ENCODE data around the gene ERF. TPM values are rescaled to one million over a fixed set of nuclear protein-coding genes. Genes with fewer than 3 reads are reported as not detected.
"Not testable (repeated sequence)": the region's sequence is repeated elsewhere in the genome, so short reads cannot be mapped to it uniquely, and the experiment has no call there.

The ERF gene
- total RNA-seq, 1 donor from 2014 or later, result 23.2 TPM

- no peak for DNase-seq (ENCODE audit: low read depth)
Observed at GRCh38 chr19:42275517-42275916, 20.6 kb upstream of the ERF start.

DNA sequence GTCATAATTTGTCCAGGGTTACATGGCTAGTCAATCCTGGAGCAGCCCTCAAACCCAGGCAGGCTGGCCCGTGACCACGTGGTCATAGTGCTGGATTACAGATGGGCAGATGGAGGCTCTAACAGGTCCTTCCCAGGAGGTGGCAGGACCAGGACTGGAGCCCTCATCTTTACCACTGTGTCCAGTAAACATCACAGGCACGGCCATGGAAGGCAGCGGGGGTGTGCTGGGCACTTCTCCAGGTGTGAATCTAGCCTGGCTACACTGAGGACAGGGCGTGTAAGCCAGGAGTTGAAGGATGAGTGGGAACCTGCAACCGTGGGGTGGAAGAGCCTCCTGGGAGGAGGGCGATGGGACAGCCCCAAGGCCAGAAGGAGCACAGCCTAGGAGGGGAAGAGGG lies 20.2 kb upstream of the ERF start:
- no peak for DNase-seq (ENCODE audit: low read depth)

DNA sequence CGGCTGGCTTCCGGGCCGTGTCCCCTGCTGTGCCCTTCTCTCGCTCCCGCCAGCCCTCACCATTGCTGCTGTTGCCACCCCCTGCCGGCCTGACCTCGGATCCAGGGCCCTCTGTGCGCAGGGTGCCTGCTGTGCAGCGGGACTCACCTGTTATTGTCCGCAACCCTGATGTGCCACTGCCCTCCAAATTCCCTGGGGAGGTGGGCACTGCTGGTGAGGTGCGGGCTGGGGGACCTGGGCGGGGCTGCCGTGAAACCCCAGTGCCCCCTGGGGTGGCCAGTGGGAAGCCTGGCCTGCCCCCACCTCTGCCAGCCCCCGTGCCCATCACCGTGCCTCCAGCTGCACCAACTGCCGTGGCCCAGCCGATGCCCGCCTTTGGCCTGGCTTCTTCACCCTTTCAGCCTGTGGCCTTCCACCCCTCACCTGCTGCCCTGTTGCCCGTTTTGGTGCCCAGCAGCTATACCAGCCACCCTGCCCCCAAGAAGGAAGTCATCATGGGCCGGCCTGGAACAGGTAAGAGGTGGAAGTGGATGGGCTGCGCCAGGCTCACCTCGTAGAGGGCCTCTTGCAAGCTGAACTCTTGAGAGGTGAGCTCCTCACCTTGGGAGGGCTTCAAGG lies 19.2 kb upstream of the ERF start:
- no peak for DNase-seq (ENCODE audit: low read depth)

- no peak for DNase-seq (ENCODE audit: low read depth)
Observed at GRCh38 chr19:42273407-42274064, 18.6 kb upstream of the ERF start.

- no peak for DNase-seq (ENCODE audit: low read depth)
Observed at GRCh38 chr19:42272989-42273406, 18.1 kb upstream of the ERF start.

DNA sequence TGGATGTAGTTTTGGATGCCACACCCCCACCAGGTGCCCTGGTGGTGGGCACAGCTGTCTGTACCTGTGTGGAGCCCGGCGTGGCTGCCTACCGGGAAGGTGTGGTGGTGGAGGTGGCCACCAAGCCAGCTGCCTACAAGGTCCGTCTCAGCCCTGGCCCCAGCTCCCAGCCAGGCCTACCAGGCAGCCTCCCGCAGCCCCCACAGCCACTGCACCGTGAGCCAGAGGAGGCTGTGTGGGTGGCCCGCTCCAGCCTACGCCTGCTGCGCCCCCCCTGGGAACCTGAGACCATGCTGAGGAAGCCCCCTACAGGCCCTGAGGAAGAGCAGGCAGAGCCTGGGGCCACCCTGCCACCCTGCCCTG lies 17.6 kb upstream of the ERF start:
- no peak for DNase-seq (ENCODE audit: low read depth)

DNA sequence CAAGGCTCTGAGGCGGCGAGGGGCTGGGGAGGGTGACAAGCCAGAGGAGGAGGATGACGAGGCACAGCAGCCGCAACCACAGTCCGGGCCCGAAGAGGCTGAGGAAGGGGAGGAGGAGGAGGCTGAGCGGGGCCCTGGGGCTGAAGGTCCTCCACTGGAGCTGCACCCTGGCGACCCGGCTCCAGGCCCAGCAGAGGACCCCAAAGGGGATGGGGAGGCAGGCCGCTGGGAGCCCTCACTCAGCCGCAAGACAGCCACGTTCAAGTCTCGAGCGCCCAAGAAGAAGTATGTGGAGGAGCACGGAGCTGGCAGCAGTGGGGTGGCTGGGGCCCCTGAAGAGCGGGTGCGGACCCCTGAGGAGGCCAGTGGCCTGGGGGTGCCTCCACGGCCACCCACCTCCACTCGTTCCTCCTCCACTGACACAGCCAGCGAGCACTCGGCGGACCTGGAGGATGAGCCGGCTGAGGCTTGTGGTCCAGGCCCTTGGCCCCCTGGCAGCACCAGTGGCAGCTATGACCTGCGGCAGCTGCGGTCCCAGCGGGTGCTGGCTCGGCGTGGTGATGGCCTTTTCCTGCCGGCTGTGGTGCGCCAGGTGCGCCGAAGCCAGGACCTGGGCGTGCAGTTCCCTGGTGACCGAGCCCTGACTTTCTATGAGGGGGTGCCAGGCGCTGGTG lies 17.1 kb upstream of the ERF start:
- no peak for DNase-seq (ENCODE audit: low read depth)

GRCh38 chr19:42271045-42271419 lies 16.1 kb upstream of the ERF start:
- DNase-seq (ENCODE audit: low read depth), result no peak

DNA sequence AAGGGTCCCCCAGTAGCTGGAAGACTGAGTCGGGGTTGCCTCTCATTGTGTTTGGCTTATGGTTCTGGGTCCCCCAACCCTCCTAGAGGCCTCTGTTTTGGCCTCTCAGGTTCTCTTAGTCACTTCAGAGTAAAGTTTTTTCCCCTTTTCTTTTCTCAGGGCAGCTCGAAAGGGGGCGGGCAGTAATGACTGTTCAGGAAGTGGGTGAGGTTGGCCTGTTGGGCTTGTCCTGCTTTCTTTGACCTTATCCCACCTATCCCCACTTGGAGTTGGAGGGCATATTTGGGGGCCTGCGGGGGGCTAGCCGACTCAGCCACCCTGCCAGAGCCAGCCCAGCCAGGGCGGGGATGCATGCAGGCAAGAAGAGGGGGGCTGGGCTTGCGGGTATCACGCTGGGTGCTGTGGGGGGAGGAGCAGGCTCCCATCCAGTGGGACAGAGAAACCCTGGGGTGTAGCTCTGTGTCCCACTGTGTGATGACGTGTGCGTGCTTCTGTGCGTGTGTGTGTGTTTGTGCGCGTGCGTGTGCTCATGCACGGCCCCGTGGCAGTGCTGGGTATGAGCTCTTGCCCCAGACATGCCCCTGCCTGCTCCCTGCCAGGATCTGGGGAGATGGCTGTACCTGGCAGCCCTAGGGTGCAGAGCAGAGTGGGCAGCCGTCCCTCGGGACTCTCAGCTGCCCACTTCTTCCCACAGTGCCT lies 15.6 kb upstream of the ERF start:
- DNase-seq (ENCODE audit: low read depth), result peak; percentile 53

GRCh38 chr19:42269478-42270345 lies 14.8 kb upstream of the ERF start:
- DNase-seq (ENCODE audit: low read depth), result no peak

GRCh38 chr19:42268704-42269477 lies 14.0 kb upstream of the ERF start, which contains the start of gene CIC:
Gene CIC, plus strand, starts transcription at chr19:42269252. Its CDS starts 2,532 bp downstream, at chr19:42271784.
- peak; percentile 100 for DNase-seq (ENCODE audit: low read depth)

DNA sequence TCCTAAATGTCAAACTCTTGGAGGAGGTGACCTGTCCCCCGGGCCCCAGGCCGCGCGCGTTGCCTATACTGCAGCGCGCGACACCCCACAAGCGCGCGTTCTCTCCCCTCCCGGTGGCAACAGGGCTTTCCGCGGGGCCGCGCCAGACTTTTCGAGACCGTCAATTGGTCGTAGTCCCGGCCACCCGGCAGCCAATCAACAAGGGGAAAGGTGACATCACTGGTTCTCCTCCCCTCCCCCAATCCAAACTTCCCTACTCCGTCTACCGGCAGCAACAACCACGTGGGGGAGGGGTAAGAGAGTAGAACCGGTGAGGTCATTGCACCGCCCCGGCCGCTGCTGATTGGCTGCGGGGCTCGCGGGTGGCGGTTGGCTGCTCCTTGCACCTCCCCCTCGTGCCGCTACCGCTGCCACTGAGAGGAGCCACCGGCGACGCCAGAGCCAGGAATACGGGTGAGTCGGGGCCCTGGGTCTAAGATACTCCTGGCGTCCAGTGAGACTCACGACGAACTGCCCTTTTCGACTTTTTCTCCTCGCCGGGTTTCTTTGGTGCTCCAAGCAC lies 13.3 kb upstream of the ERF start:
- DNase-seq (ENCODE audit: low read depth), result peak; percentile 97

GRCh38 chr19:42267644-42268141 lies 12.8 kb upstream of the ERF start:
- no peak for DNase-seq (ENCODE audit: low read depth)

DNA sequence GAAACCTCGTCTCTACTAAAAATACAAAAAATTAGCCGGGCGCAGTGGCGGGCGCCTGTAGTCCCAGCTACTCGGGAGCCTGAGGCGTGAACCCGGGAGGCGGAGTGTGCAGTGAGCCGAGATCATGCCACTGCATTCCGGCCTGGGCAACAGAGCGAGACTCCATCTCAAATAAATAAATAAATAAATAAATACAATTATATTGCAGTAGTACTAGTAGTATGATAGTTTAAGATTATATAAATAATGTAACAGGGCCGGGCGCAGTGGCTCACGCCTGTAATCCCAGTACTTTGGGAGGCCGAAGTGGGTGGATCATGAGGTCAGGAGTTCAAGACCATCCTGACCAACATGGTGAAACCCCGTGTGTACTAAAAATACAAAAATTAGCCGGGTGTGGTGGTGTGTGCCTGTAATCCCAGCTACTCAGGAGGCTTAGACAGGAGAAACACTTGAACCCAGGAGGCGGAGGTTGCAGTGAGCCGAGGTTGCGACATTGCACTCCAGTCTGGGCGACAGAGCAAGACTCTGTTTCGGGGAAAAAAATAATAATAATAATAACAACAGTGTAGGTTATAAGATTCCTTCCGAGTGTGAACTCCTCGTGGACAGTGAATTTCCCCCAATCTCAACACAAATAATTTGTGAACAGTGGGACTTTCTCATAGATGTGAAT lies 12.1 kb upstream of the ERF start:
- not testable (repeated sequence) for DNase-seq (ENCODE audit: low read depth)

DNA sequence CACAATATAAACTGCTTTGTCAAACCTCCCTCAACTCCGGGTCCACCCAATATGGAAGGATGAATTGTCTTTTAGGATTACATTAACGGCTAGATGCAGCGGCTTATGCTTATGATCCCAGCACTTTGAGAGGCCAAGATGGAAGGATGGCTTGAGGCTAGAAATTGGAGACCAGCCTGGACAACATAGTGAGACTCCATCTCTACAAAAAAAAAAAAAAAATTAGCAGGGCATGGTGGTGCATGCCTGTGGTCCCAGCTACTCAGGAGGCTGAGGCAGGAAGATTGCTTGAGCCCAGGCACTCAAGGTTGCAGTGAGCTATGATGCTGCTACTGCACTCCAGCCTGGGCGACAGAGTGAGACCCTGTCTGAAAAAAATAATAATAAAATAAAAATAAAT lies 11.2 kb upstream of the ERF start:
- not testable (repeated sequence) for DNase-seq (ENCODE audit: low read depth)

GRCh38 chr19:42261763-42262162 lies 6.8 kb upstream of the ERF start:
- DNase-seq (ENCODE audit: low read depth), result no peak

DNA sequence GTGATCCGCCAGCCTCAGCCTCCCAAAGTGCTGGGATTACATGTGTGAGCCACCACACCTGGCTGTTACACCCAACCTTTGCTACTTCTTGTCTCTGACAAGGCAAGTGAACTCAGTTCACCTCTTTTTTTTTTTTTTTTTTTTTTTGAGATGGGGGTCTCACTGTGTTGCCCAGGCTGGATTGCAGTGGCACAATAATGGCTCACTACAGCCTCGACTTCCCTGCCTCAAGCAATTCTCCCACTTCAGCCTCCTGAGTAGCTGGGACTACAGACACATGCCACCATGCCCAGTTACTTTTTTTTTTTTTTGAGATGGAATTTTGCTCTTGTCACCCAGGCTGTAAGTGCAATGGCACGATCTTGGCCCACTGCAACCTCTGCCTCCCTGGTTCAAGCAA lies 2.9 kb upstream of the ERF start:
- not testable (repeated sequence) for DNase-seq (ENCODE audit: low read depth)

DNA sequence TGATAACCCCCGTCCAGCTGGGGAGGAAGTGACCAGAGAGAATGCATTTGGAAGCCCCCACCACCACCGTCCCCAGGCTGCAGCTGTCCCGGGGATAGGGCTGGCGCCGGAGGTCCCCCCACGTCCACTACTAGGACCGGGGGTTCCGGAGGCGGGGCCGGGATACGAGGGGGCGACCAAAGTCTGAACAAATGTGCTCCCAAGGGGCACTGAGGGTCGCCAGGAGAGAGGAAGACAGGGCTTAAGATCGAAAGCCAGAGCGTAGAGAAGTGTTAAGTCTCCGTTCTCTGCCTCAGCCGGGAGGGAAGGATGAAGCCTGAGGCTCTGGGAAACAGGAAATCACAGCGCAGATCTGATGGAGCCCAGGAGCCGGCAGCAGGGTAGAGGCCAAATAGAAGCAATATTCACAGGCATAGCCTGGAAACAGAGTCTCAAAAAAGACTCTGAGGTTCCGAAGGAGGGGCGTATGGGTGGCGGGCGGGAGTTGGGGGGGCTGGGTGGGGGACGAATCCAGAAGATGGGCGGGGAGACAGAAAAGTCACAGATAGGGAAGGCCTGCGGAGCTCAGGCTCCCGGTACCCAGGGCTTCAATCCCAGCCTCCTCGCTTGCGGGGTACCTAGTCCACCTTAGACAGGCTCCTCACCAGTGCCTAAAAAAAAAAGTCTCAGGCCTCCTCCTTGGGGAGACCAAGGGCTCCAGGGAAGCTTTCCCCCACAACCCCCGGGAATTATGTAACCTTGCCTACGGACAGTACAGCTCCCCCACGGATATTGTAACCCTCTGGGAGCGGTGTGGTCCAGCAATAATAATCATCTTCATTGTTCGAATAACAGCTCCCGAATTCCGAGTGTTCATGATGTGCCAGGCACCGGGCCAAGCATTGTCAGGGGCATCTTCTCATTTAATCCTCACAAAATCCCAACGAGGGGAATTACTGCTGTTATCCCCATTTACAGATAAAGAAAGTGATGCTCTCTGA lies 1.1 kb upstream of the ERF start:
- peak; percentile 42 for DNase-seq (ENCODE audit: low read depth)

Measured in renal cortical epithelial cell (primary cell).